HG03457 (cell line): ENCODE measurements around the gene DNER.
A peak's percentile ranks its signal among the peaks of the same experiment; 100 is the strongest.
"Not testable (repeated sequence)": the region's sequence is repeated elsewhere in the genome, so short reads cannot be mapped to it uniquely, and the experiment has no call there.

ENCODE experiments used
- ATAC-seq: cut with Tn5 transposase; IDR thresholded peaks from one replicate; pipeline ENCODE4 v1.9.1; 2021; ENCODE audit warnings: moderate number of reproducible peaks; ENCODE audit not compliant: unreplicated experiment

The DNER gene

GRCh38 chr2:229627728-229628127 lies 86.6 kb downstream of the DNER start:
- ATAC-seq, result no peak

- ATAC-seq, result no peak
Measured at GRCh38 chr2:229622495-229623355, 91.6 kb downstream of the DNER start.

DNA sequence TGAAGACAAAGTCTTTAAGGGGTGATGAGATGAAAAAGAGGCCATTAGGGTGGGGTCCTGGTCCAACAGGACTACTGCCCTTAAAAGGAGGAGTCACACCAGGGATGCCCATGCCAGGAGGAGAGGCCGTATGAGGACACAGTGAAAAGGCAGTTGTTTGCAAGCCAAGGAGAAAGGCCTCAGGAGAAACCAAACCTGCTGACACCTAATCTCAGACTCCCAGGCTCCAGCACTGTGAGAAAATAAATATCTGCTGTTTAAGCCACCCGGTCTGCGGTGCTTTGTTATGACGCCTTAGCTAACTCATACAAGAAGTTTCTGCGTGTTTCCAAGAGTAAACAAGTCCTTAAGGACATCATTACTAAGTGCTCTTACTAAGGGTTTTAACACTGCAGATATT lies 93.6 kb downstream of the DNER start:
- ATAC-seq, result no peak

DNA sequence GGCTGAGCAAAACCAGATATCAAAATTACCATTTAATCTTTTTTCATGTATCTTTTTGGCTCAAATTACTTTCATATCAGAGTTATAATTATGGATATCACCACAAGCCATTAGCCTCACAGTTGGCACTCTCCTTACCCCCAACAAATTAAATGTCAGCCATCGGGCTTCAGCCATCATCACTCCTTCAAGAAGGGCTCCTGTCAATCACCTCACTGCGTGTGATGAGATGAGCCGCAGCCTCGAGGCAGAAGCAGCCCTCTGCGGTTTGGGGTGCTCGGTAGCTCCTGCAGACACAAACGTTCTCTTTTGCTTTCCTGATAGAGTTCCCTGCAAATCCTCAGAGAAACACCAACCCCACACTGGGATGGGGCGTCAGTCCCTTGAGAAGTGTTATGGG lies 94.1 kb downstream of the DNER start:
- ATAC-seq, result no peak

- no peak for ATAC-seq
Measured at GRCh38 chr2:229616433-229616832, 97.9 kb downstream of the DNER start.

- ATAC-seq, result not testable (repeated sequence)
Measured at GRCh38 chr2:229614021-229614420, 100.3 kb downstream of the DNER start.

DNA sequence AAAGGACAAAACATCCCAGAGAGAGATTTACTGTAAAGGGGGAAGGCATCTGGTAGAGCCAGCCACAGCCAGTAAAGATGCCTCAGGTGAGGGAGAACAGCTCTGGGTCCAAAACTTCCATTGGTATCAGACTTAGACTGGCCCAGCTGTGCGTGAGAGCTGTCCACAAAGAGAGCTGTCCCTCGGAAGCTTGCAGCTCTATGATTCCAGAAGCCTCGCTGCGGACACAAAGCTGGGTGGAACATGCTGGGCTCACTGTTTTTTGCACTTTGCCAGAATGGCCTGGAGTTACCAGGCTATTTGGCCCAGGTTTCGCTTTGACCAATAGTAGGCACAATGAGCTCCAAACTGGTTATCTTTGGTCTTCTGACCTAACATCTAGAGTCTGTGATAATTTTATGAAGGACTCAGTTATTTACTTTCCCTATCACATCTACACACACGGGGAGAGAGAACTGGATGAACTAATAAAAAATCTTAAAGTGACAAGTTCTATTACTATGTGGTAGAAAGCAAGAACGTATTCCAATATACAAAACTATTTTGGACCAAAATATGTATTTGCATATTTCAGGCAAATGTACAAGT lies 101.9 kb downstream of the DNER start:
- no peak for ATAC-seq

DNA sequence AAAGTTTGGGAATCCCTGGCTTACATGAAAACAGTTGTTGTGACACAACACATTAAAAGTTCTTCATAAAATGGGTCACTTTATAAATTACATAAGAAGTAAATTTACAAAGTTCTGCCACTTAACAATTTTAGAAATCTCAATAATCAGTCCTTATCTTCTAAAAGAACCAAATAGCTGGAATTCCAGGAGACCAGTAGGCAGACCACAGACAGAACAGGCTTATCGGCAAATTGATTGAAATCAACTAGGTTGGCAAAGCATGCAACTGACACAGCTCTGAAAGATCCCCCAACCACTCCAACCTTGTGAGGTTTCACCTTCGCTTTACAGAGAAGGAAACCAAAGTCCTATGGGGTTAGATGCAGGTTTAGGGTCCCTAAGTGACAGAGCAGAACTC lies 103.0 kb downstream of the DNER start:
- no peak for ATAC-seq

- ATAC-seq, result no peak
Measured at GRCh38 chr2:229610872-229611271, 103.5 kb downstream of the DNER start.

GRCh38 chr2:229610333-229610732 lies 104.0 kb downstream of the DNER start:
- no peak for ATAC-seq

- ATAC-seq, result no peak
Measured at GRCh38 chr2:229601936-229602335, 112.4 kb downstream of the DNER start.

GRCh38 chr2:229601396-229601795 lies 113.0 kb downstream of the DNER start:
- no peak for ATAC-seq

DNA sequence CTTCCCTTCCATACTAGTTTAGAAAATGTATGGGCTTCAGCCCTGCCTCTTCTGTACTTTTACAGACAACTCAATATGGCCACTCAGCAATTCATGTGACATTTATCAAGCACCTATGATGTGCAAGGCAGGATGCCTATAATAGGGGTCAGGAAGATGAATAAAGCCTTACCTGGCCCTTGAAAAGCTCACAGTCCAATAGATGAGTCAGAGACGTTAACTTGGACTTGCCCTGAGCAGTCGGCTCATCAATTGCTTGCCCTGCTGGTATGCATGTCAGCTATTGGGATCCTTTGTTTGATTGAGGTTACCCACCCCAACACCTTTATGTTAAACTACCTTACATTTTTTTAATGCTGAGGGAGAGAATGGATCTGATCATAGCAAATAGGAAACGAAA lies 116.1 kb downstream of the DNER start:
- no peak for ATAC-seq

- ATAC-seq, result no peak
Measured at GRCh38 chr2:229596796-229597195, 117.6 kb downstream of the DNER start.

GRCh38 chr2:229591611-229592010 lies 122.7 kb downstream of the DNER start:
- no peak for ATAC-seq

DNA sequence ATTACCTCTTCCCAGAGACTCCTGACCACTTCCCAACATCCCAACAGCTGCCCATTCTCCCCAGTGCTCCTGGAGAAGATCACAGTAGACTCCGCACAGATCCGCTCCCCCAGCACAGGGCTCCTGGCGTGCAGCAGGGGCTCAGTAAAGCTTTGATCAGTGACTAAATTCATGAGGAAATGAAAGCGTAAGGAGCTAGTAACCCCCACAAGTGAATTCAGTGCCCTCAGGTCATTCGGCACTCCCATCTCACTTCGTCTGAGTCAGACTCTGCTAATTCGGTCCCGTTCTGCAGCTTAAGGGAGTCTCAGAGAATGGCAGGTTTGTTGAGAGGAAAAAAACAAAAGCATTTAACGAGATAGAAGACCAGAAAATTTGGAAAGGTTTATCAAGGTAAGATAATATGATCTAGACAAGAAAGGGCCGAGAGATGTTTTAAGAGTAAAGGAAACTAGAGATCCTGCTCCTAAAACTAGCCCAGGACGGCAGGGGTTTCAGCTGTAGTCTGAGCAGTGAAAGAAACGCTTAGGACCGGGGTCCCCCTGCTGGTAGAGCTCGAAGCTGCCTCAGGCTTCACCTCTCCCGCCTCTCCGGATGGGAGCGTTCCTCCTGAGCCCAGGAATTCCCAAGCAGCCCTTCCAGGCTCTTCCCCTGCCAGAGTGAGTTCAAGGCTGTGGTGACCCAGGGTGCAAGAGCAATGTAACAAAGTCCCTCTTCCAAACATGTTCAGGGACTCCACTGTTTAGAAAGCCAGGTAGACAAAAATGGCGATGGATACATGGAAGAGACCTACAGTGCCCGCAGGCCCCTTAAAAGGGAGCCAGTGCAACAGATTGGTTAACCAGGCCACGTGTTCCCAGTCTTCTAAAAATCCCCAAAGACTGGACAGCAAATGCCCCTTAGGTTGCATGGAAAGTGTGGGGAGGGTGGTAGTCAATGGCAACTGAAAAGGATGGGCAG lies 127.3 kb downstream of the DNER start:
- ATAC-seq, result peak; percentile 81

GRCh38 chr2:229586012-229586411 lies 128.3 kb downstream of the DNER start:
- no peak for ATAC-seq

- ATAC-seq, result no peak
Measured at GRCh38 chr2:229582151-229582550, 132.2 kb downstream of the DNER start.

- no peak for ATAC-seq
Measured at GRCh38 chr2:229578052-229578846, 136.1 kb downstream of the DNER start.

- ATAC-seq, result no peak
Measured at GRCh38 chr2:229575569-229576315, 138.6 kb downstream of the DNER start.
